GM23338 (cell line): ENCODE results near the gene ETF1. TPM values are rescaled to one million over a fixed set of nuclear protein-coding genes. Genes with fewer than 3 reads are reported as not detected.

ENCODE experiments used
- ATAC-seq: fragments of 200-7000 bp; cut with Tn5 transposase; 3 replicates; pipeline ENCODE4 v1.9.1; 2020
- DNase-seq: peaks from one replicate; pipeline ENCODE4 v3.0.0-alpha.2; 2015; ENCODE audit warnings: low spot score
- H2AFZ ChIP-seq: fragments of 200-600 bp; sonication (generic); 2 replicates; pipeline ENCODE4 v1.8.0; 2016; ENCODE audit warnings: antibody characterized with exemption, mild to moderate bottlenecking, moderate library complexity
- H3F3A ChIP-seq: fragments of 200-600 bp; sonication (generic); replicated peaks from 2 replicates; pipeline ENCODE4 v1.8.0; 2017; ENCODE audit warnings: antibody characterized with exemption, mixed run types, low read depth
- H3K27ac ChIP-seq: fragments of 200-600 bp; sonication (generic); 2 replicates; pipeline ENCODE4 v1.6.1; 2016; ENCODE audit warnings: low read depth
- H3K27me3 ChIP-seq: fragments of 200-600 bp; sonication (generic); 2 replicates; pipeline ENCODE4 v1.8.0; 2016; ENCODE audit warnings: mild to moderate bottlenecking, mixed run types, moderate library complexity; ENCODE audit not compliant: insufficient read depth
- H3K36me3 ChIP-seq: fragments of 200-600 bp; sonication (generic); 2 replicates; pipeline ENCODE4 v1.8.0; 2016; ENCODE audit warnings: mild to moderate bottlenecking; ENCODE audit not compliant: insufficient read depth
- H3K4me1 ChIP-seq: fragments of 200-600 bp; sonication (generic); 2 replicates; pipeline ENCODE4 v1.8.0; 2016; ENCODE audit warnings: mild to moderate bottlenecking, moderate library complexity; ENCODE audit not compliant: insufficient read depth
- H3K4me2 ChIP-seq: fragments of 200-600 bp; sonication (generic); 2 replicates; pipeline ENCODE4 v1.7.1; 2017; ENCODE audit warnings: mixed run types
- H3K4me3 ChIP-seq: fragments of 200-600 bp; sonication (generic); 2 replicates; pipeline ENCODE4 v1.6.1; 2016; ENCODE audit warnings: mixed run types
- H3K79me2 ChIP-seq: fragments of 200-600 bp; sonication (generic); replicated peaks from 2 replicates; pipeline ENCODE4 v1.8.0; 2017; ENCODE audit warnings: mild to moderate bottlenecking; ENCODE audit not compliant: insufficient read depth
- H3K9me2 ChIP-seq: fragments of 200-600 bp; sonication (generic); 2 replicates; pipeline ENCODE4 v1.8.0; 2017; ENCODE audit not compliant: insufficient read depth
- H4K20me1 ChIP-seq: fragments of 200-600 bp; sonication (generic); replicated peaks from 2 replicates; pipeline ENCODE4 v1.8.0; 2017; ENCODE audit warnings: mild to moderate bottlenecking; ENCODE audit not compliant: insufficient read depth
- H3K27ac Mint-ChIP-seq: 2 replicates; pipeline ENCODE4 v1.8.0; 2020; ENCODE audit warnings: inconsistent platforms, mild to moderate bottlenecking, moderate library complexity, mixed read lengths
- H3K27me3 Mint-ChIP-seq: 3 replicates; pipeline ENCODE4 v1.8.0; 2022; ENCODE audit warnings: low read depth, mild to moderate bottlenecking, moderate library complexity, mixed read lengths, inconsistent platforms; ENCODE audit not compliant: insufficient read depth, poor library complexity
- H3K36me3 Mint-ChIP-seq: 3 replicates; pipeline ENCODE4 v1.8.0; 2021; ENCODE audit warnings: low read depth, mild to moderate bottlenecking, inconsistent platforms, moderate library complexity, mixed read lengths
- H3K4me1 Mint-ChIP-seq: 3 replicates; pipeline ENCODE4 v1.8.0; 2020; ENCODE audit warnings: mild to moderate bottlenecking, inconsistent platforms, mixed read lengths
- H3K4me3 Mint-ChIP-seq: 3 replicates; pipeline ENCODE4 v1.8.0; 2021; ENCODE audit warnings: moderate library complexity, mild to moderate bottlenecking, inconsistent platforms, mixed read lengths
- H3K9me3 Mint-ChIP-seq: 3 replicates; pipeline ENCODE4 v1.8.0; 2020; ENCODE audit warnings: moderate library complexity, mild to moderate bottlenecking, inconsistent platforms, mixed read lengths
- CREB1 ChIP-seq: fragments of 250-450 bp; sonication (Bioruptor Pico); IDR thresholded peaks from 2 replicates; pipeline ENCODE4 v1.5.0; 2020; ENCODE audit warnings: low read depth, mild to moderate bottlenecking, moderate library complexity
- CTCF ChIP-seq, 2 experiments: fragments of 200-600 bp in 1 of 2; sonication (generic) in 1 of 2; conservative IDR thresholded peaks; 2 replicates each; pipeline versions ENCODE4 v1.5.1 to v1.6.1; 2016 to 2017; ENCODE audit warnings: antibody characterized with exemption in 2 of 2, low read depth in 2 of 2, mild to moderate bottlenecking in 2 of 2, moderate library complexity in 1 of 2
- ETS1 ChIP-seq: IDR thresholded peaks from 2 replicates; pipeline ENCODE4 v1.6.1; 2016; ENCODE audit warnings: antibody characterized with exemption
- EZH2 ChIP-seq: fragments of 200-600 bp; sonication (generic); IDR thresholded peaks from one replicate; pipeline ENCODE4 v1.8.0; 2017; ENCODE audit warnings: antibody characterized with exemption, mild to moderate bottlenecking, low read depth; ENCODE audit not compliant: unreplicated experiment
- EZH2phosphoT487 ChIP-seq: fragments of 200-600 bp; sonication (generic); IDR thresholded peaks from one replicate; pipeline ENCODE4 v1.8.1; 2018; ENCODE audit warnings: antibody characterized with exemption; ENCODE audit not compliant: unreplicated experiment
- JUNB ChIP-seq: IDR thresholded peaks from one replicate; pipeline ENCODE4 v1.6.1; 2016; ENCODE audit warnings: antibody characterized with exemption; ENCODE audit not compliant: unreplicated experiment
- NANOG ChIP-seq: IDR thresholded peaks from 2 replicates; pipeline ENCODE4 v1.6.1; 2016; ENCODE audit warnings: antibody characterized with exemption, borderline replicate concordance
- POLR2AphosphoS5 ChIP-seq: IDR thresholded peaks from 2 replicates; pipeline ENCODE4 v1.6.1; 2016; ENCODE audit warnings: antibody characterized with exemption, low read depth
- REST ChIP-seq: IDR thresholded peaks from one replicate; pipeline ENCODE4 v1.6.1; 2018; ENCODE audit warnings: antibody characterized with exemption; ENCODE audit not compliant: unreplicated experiment
- STAT1 ChIP-seq: IDR thresholded peaks from one replicate; pipeline ENCODE4 v1.6.1; 2016; ENCODE audit warnings: antibody characterized with exemption; ENCODE audit not compliant: unreplicated experiment
- ZNF114 ChIP-seq: fragments of 250-450 bp; sonication (Bioruptor Pico); IDR thresholded peaks from 2 replicates; pipeline ENCODE4 v1.5.0; 2020; ENCODE audit warnings: mild to moderate bottlenecking, moderate library complexity
- ZNF331 ChIP-seq: fragments of 250-450 bp; sonication (Bioruptor Pico); IDR thresholded peaks from 2 replicates; pipeline ENCODE4 v1.5.0; 2020; ENCODE audit warnings: low read depth, mild to moderate bottlenecking, moderate library complexity
- polyA plus RNA-seq: library from polyadenylated mRNA; unstranded; fragments of >200 nt; fragmentation: Nextera tagmentation; extraction: Ambion mirVana; gene quantifications from 2 replicates; pipeline ENCODE4 v1.2.1, GENCODE V29; 2016
- total RNA-seq: library from RNA; depleted of rRNA; stranded (reverse); fragments of >200 nt; shearing (Covaris generic); gene quantifications from 2 replicates; pipeline ENCODE4 v1.2.3, GENCODE V29; 2014
- TF ChIP-seq, protein P1 (sequence below): fragments of 250-450 bp; sonication (Bioruptor Pico); IDR thresholded peaks from 2 replicates; pipeline ENCODE4 v1.5.0; 2020; ENCODE audit warnings: mild to moderate bottlenecking, moderate library complexity

Gene ETF1
- total and polyA plus RNA-seq, 2 experiments from 2014 or later: 68.9 to 136 TPM

DNA sequence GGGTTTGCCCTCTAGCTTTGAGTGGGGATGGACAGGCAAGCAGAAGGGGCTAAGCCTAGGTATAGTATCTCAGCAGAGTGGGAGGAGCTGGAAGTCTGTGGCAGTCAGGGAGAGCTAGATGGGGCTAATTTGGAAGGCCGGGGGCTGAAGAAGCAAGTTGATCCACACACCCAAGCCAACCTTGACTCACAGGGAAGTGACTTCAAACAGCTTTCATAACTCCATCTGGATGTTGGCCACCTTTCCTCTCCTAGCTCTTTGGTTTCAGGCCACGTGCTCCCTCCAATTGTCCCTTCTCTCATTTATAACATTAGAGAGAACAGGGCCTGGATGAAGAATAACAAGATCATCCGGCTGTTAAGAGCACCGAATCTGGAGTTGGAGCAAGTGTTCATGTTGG, 40.9 kb downstream of the ETF1 start:
- Histone ChIP-seq H3K36me3 (no peaks in the 10 kb centered on the region), H3K4me3 (no peak overlapping the region), H3K27me3 (no peaks in the 10 kb centered on the region), H3F3A (peaks cover 12% of the 10 kb centered on the region), H3K9me2 (no peaks in the 10 kb centered on the region), H4K20me1 (peaks cover under 1% of the 10 kb centered on the region; the same call in 1 of the 2 replicates), H2AFZ (no peak overlapping the region), H3K4me1 (no peaks in the 10 kb centered on the region), H3K79me2 (no peaks in the 10 kb centered on the region), H3K27ac (peak overlapping the region; percentile 59; the same call in 1 of the 2 replicates), H3K4me2 (no peak overlapping the region)
- no peak overlapping the region for H3K27ac Mint-ChIP-seq
- ATAC-seq: no peak
- peaks cover 12% of the 10 kb centered on the region for H3K27me3 Mint-ChIP-seq
- H3K4me3 Mint-ChIP-seq: no peak overlapping the region
- no peak for DNase-seq
- H3K9me3 Mint-ChIP-seq: no peaks in the 10 kb centered on the region
- TF ChIP-seq EZH2: no peak
- TF ChIP-seq, protein P1, sequence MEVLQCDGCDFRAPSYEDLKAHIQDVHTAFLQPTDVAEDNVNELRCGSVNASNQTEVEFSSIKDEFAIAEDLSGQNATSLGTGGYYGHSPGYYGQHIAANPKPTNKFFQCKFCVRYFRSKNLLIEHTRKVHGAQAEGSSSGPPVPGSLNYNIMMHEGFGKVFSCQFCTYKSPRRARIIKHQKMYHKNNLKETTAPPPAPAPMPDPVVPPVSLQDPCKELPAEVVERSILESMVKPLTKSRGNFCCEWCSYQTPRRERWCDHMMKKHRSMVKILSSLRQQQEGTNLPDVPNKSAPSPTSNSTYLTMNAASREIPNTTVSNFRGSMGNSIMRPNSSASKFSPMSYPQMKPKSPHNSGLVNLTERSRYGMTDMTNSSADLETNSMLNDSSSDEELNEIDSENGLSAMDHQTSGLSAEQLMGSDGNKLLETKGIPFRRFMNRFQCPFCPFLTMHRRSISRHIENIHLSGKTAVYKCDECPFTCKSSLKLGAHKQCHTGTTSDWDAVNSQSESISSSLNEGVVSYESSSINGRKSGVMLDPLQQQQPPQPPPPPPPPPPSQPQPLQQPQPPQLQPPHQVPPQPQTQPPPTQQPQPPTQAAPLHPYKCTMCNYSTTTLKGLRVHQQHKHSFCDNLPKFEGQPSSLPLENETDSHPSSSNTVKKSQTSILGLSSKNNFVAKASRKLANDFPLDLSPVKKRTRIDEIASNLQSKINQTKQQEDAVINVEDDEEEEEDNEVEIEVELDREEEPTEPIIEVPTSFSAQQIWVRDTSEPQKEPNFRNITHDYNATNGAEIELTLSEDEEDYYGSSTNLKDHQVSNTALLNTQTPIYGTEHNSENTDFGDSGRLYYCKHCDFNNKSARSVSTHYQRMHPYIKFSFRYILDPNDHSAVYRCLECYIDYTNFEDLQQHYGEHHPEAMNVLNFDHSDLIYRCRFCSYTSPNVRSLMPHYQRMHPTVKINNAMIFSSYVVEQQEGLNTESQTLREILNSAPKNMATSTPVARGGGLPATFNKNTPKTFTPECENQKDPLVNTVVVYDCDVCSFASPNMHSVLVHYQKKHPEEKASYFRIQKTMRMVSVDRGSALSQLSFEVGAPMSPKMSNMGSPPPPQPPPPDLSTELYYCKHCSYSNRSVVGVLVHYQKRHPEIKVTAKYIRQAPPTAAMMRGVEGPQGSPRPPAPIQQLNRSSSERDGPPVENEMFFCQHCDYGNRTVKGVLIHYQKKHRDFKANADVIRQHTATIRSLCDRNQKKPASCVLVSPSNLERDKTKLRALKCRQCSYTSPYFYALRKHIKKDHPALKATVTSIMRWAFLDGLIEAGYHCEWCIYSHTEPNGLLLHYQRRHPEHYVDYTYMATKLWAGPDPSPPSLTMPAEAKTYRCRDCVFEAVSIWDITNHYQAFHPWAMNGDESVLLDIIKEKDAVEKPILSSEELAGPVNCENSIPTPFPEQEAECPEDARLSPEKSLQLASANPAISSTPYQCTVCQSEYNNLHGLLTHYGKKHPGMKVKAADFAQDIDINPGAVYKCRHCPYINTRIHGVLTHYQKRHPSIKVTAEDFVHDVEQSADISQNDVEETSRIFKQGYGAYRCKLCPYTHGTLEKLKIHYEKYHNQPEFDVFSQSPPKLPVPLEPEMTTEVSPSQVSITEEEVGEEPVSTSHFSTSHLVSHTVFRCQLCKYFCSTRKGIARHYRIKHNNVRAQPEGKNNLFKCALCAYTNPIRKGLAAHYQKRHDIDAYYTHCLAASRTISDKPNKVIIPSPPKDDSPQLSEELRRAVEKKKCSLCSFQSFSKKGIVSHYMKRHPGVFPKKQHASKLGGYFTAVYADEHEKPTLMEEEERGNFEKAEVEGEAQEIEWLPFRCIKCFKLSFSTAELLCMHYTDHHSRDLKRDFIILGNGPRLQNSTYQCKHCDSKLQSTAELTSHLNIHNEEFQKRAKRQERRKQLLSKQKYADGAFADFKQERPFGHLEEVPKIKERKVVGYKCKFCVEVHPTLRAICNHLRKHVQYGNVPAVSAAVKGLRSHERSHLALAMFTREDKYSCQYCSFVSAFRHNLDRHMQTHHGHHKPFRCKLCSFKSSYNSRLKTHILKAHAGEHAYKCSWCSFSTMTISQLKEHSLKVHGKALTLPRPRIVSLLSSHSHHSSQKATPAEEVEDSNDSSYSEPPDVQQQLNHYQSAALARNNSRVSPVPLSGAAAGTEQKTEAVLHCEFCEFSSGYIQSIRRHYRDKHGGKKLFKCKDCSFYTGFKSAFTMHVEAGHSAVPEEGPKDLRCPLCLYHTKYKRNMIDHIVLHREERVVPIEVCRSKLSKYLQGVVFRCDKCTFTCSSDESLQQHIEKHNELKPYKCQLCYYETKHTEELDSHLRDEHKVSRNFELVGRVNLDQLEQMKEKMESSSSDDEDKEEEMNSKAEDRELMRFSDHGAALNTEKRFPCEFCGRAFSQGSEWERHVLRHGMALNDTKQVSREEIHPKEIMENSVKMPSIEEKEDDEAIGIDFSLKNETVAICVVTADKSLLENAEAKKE (CRISPR knock-in tag): no peak
- no peak for TF ChIP-seq NANOG
- no peak for TF ChIP-seq EZH2phosphoT487
- no peak for TF ChIP-seq REST
- TF ChIP-seq CTCF (conservative IDR thresholded peaks at IDR 0.05; ENCODE audit: low read depth in 2 of 2): no peak
- TF ChIP-seq JUNB: no peak
- no peak for TF ChIP-seq ZNF331 (CRISPR knock-in tag)
- no peak for TF ChIP-seq STAT1
- TF ChIP-seq CREB1: no peak
- no peak for TF ChIP-seq POLR2AphosphoS5
- no peak for TF ChIP-seq ZNF114 (CRISPR knock-in tag)
- no peak for TF ChIP-seq ETS1
- peaks cover 5% of the 10 kb centered on the region for H3K36me3 Mint-ChIP-seq
- H3K4me1 Mint-ChIP-seq: peaks cover 16% of the 10 kb centered on the region
